CD4-positive, CD25-positive, alpha-beta regulatory T cell (primary cell): Measurements from ENCODE around the gene DOP1B. TPM values are rescaled to one million over a fixed set of nuclear protein-coding genes. Genes with fewer than 3 reads are reported as not detected.
"Not testable (repeated sequence)": the region's sequence is repeated elsewhere in the genome, so short reads cannot be mapped to it uniquely, and the experiment has no call there.

ENCODE experiments used
- ATAC-seq, 2 donors: fragments of 150-1000 bp; cut with Tn5 transposase; one replicate each; pipeline ENCODE4 v1.10.0; 2021; ENCODE audit warnings: low read depth in 2 of 2, moderate number of reproducible peaks in 2 of 2, moderate library complexity in 1 of 2
- DNase-seq, 3 donors: peaks; one replicate each; pipeline versions ENCODE4 v3.0.0 to v3.0.0-alpha.2; 2012 to 2022; ENCODE audit warnings: mixed read lengths in 1 of 3
- H3K27ac ChIP-seq: one replicate; pipeline ENCODE4 v1.7.0; 2013; ENCODE audit warnings: mild to moderate bottlenecking, low read length; ENCODE audit not compliant: insufficient read depth, poor library complexity, severe bottlenecking
- H3K27me3 ChIP-seq: one replicate; pipeline ENCODE4 v1.7.0; 2013; ENCODE audit warnings: low read length; ENCODE audit not compliant: control insufficient read depth, insufficient read depth
- H3K36me3 ChIP-seq: one replicate; pipeline ENCODE4 v1.7.0; 2013; ENCODE audit warnings: mild to moderate bottlenecking, low read length, moderate library complexity; ENCODE audit not compliant: control insufficient read depth, insufficient read depth
- H3K4me1 ChIP-seq: 2 replicates; pipeline ENCODE4 v1.7.0; 2013; ENCODE audit warnings: mild to moderate bottlenecking, low read length; ENCODE audit not compliant: insufficient read depth, control insufficient read depth, poor library complexity, severe bottlenecking
- H3K4me3 ChIP-seq: one replicate; pipeline ENCODE4 v1.7.0; 2013; ENCODE audit warnings: low read depth, mild to moderate bottlenecking, low read length, moderate library complexity
- H3K9me3 ChIP-seq, 2 experiments: 1 replicate in 1 of 2; 2 replicates in 1 of 2; pipeline ENCODE4 v1.7.0; 2013; ENCODE audit warnings: low read length in 2 of 2, mild to moderate bottlenecking in 1 of 2, moderate library complexity in 1 of 2; ENCODE audit not compliant: control insufficient read depth in 2 of 2
- H3K27ac Mint-ChIP-seq, 3 donors: one replicate each; pipeline ENCODE4 v1.8.0; 2020 to 2022; ENCODE audit warnings: mild to moderate bottlenecking in 3 of 3, mixed read lengths in 3 of 3, moderate library complexity in 2 of 3
- H3K27me3 Mint-ChIP-seq: one replicate; pipeline ENCODE4 v1.8.0; 2022; ENCODE audit warnings: mild to moderate bottlenecking, mixed read lengths
- H3K36me3 Mint-ChIP-seq: one replicate; pipeline ENCODE4 v1.8.0; 2020; ENCODE audit warnings: mixed read lengths
- H3K4me1 Mint-ChIP-seq, 4 donors: one replicate each; pipeline ENCODE4 v1.8.0; 2020 to 2022; ENCODE audit warnings: mixed read lengths in 4 of 4, mild to moderate bottlenecking in 1 of 4
- H3K4me3 Mint-ChIP-seq, 4 donors: one replicate each; pipeline ENCODE4 v1.8.0; 2020 to 2022; ENCODE audit warnings: mild to moderate bottlenecking in 4 of 4, mixed read lengths in 4 of 4, moderate library complexity in 3 of 4
- H3K9me3 Mint-ChIP-seq, 7 donors: one replicate each; pipeline ENCODE4 v1.8.0; 2020 to 2022; ENCODE audit warnings: mixed read lengths in 7 of 7, mild to moderate bottlenecking in 3 of 7, moderate library complexity in 2 of 7
- polyA plus RNA-seq, 4 donors: library from polyadenylated mRNA; unstranded; fragments of 300-500 nt; fragmentation: Illumina TruSeq; gene quantifications; one replicate each; pipeline ENCODE4 v1.2.3, GENCODE V29; 2021
- total RNA-seq: library from RNA; stranded (reverse); gene quantifications from one replicate; pipeline ENCODE4 v1.2.3, GENCODE V29; 2022

DOP1B gene
- total and polyA plus RNA-seq, 5 donors from 2014 or later, result 3.5 to 34.6 (median 7.5) TPM

DNA sequence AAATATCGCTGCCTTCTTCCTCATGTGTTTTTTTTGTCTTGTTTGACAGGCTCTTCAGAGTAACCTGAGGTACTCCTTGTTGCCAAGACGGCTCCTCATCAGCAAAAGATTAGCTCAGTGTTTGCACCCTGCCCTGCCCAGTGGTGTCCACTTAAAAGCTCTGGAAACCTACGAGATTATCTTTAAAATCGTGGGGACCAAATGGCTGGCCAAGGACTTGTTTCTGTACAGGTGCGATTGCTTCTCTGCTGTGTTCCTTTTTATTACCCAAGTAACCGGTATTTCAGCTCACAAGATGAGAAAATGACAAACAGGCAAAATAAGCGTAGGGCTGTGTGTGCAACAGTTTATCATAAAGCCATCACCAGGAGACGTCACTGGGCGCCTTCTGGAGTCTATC, 42.4 kb downstream of the DOP1B start:
- no peaks in the 10 kb centered on the region for H3K9me3 Mint-ChIP-seq
- Histone ChIP-seq H3K4me1 (no peaks in the 10 kb centered on the region), H3K36me3 (peaks cover 13% of the 10 kb centered on the region), H3K27me3 (no peaks in the 10 kb centered on the region), H3K4me3 (no peak overlapping the region), H3K9me3 (no peaks in the 10 kb centered on the region), H3K27ac (no peak overlapping the region)
- H3K27ac Mint-ChIP-seq, result peak overlapping the region in 1 of 3 donors; percentile 44
- no peaks in the 10 kb centered on the region for H3K27me3 Mint-ChIP-seq
- DNase-seq, result no peak
- ATAC-seq, result no peak
- peaks cover 29% of the 10 kb centered on the region for H3K36me3 Mint-ChIP-seq
- peaks cover 0 to 6% (median 1%) of the 10 kb centered on the region in 4 donors for H3K4me1 Mint-ChIP-seq
- H3K4me3 Mint-ChIP-seq, result no peak overlapping the region

DNA sequence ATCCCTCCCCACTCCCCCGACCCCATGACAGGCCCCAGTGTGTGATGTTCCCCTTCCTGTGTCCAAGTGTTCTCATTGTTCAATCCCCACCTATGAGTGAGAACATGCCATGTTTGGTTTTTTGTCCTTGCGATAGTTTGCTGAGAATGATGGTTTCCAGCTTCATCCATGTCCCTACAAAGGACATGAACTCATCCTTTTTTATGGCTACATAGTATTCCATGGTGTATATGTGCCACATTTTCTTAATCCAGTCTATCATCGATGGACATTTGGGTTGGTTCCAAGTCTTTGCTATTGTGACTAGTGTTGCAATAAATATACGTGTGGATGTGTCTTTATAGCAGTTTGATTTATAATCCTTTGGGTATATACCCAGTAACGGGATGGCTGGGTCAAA, 43.0 kb downstream of the DOP1B start:
- H3K36me3 ChIP-seq, result peaks cover 13% of the 10 kb centered on the region
- H3K27me3 Mint-ChIP-seq, H3K27me3 ChIP-seq, H3K9me3 ChIP-seq, H3K4me1 ChIP-seq, H3K4me3 Mint-ChIP-seq, H3K4me1 Mint-ChIP-seq, DNase-seq, H3K27ac ChIP-seq, H3K9me3 Mint-ChIP-seq, H3K4me3 ChIP-seq, ATAC-seq: not testable (repeated sequence)
- Mint-ChIP-seq H3K36me3 (peaks cover 29% of the 10 kb centered on the region), H3K27ac (peak overlapping the region in 1 of 3 donors; percentile 77)

DNA sequence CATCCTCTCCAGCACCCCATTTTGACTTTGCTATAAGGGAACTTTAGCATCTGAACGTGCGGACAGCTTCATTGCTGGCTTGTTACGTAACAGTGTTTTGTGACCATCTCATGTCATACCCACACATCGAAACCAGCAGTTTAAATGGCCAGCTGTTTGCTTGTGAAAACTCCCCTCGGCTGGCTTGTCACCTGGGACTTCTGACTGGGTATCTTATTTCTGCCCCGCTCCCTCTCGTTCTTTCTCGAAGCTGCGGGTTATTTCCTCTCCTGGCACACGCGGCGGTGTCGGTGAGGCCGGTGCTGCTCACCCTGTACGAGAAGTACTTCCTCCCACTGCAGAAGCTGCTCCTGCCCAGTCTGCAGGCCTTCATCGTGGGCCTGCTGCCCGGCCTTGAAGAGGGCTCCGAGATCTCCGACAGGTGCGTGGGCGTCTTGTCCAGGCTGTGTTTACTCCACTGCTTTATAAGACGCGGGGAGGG, 43.5 kb downstream of the DOP1B start:
- no peak for ATAC-seq
- Mint-ChIP-seq H3K36me3 (peaks cover 33% of the 10 kb centered on the region), H3K27ac (no peak overlapping the region), H3K9me3 (no peaks in the 10 kb centered on the region), H3K4me1 (peaks cover 0 to 6% (median 1%) of the 10 kb centered on the region in 4 donors), H3K4me3 (no peak overlapping the region), H3K27me3 (no peaks in the 10 kb centered on the region)
- Histone ChIP-seq H3K4me3 (no peak overlapping the region), H3K27me3 (no peaks in the 10 kb centered on the region), H3K4me1 (no peaks in the 10 kb centered on the region), H3K36me3 (peaks cover 13% of the 10 kb centered on the region), H3K27ac (no peak overlapping the region), H3K9me3 (no peaks in the 10 kb centered on the region)
- no peak for DNase-seq

DNA sequence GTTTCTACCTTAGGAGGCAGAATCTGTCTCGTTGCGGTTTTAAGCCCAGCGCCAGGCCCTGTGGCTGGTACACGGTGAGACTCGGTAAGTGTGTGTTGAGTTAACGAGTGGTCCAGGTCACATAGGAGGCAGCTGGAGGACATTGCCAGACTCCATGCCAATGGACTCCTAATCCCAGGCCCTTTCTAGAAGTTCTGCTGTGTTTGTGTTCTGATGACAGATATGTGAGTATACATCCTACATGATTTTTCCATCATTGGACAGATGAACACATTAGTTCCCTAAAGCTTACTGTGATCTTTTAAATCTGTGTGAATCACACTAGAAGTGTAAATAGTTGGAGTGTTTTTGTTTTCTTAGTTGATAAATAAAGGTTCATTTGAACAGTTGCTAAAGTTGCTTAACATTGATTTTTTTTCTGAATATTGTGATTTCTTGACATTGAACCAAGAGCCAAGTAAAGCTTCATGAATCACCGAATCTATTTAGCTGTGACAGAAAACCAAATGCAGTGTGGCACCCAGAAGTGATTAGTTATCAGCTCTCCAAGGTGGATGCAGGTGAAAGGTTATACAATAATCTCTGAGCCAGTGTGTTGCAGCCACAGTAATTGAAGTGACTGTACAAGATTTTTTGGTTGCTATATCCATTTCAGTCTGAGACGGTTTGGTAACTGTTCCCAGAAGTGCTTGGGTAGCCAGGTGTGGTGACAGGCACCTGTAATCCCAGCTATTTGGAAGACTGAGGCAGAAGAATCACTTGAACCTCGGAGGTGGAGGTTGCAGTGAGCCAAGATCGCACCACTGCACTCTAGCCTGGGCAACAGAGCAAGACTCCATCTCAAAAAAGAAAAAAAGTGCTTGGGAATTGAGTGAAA, 46.3 kb downstream of the DOP1B start:
- H3K36me3 Mint-ChIP-seq, result peaks cover 29% of the 10 kb centered on the region

DNA sequence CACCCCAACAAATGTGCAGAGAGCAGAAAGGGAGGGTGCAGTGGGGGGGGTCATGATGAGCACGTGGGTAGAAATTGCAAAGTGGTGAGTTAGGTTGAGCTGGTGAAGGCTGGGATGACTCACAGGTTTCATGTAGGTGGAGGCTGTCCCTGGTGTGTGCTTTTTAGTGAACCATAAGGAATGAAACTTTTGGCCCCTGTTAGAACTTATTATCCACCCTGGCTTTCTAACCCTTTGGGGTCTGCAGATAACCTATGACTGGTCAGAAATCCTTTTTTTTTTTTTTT, 46.9 kb downstream of the DOP1B start:
- Mint-ChIP-seq H3K36me3 (peaks cover 27% of the 10 kb centered on the region), H3K4me3 (no peak overlapping the region), H3K27me3 (no peaks in the 10 kb centered on the region), H3K27ac (peak overlapping the region in 1 of 3 donors; percentile 72), H3K4me1 (peaks cover 0 to 3% (median 0%) of the 10 kb centered on the region in 4 donors), H3K9me3 (no peaks in the 10 kb centered on the region)
- Histone ChIP-seq H3K4me1 (no peaks in the 10 kb centered on the region), H3K9me3 (no peaks in the 10 kb centered on the region), H3K27me3 (no peaks in the 10 kb centered on the region), H3K4me3 (no peak overlapping the region), H3K27ac (no peak overlapping the region), H3K36me3 (peaks cover 13% of the 10 kb centered on the region)
- DNase-seq (peak in 1 of 3 donors; percentile 60), ATAC-seq (peak; percentile 59 to 61)

More for the DNA sequence above, 46.3 kb downstream of the DOP1B start:
- H3K9me3 ChIP-seq, result no peaks in the 10 kb centered on the region
- ATAC-seq, result no peak
- H3K36me3 ChIP-seq, result peaks cover 13% of the 10 kb centered on the region
- no peak for DNase-seq
- H3K27me3 ChIP-seq, result no peaks in the 10 kb centered on the region
- Mint-ChIP-seq H3K9me3 (no peaks in the 10 kb centered on the region), H3K4me3 (no peak overlapping the region), H3K27me3 (no peaks in the 10 kb centered on the region), H3K27ac (peak overlapping the region in 1 of 3 donors; percentile 72), H3K4me1 (peaks cover 0 to 3% (median under 1%) of the 10 kb centered on the region in 4 donors)
- H3K4me3 ChIP-seq, result no peak overlapping the region
- H3K4me1 ChIP-seq, result no peaks in the 10 kb centered on the region
- no peak overlapping the region for H3K27ac ChIP-seq

DNA sequence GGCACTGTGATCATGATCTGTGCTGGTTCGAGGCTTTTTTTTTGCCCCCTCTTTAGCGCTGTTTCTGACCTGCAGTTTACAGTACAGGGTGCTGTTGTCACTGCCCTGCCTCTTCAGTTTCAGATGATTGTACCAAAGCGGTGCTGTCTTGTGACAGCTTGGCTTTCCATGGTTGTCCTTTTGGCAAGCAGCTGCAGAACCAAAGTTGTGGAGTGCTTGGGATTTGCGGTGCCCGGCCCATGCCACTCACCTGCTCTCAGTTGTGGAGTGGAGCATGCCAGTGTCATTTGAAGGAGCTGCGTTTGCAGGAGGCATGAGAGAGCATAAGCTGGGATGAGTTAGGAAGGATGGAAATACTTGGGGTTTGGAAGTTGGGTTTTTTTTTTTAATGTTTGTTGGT, 48.4 kb downstream of the DOP1B start:
- ATAC-seq (no peak), DNase-seq (no peak)
- Mint-ChIP-seq H3K27me3 (no peaks in the 10 kb centered on the region), H3K9me3 (no peaks in the 10 kb centered on the region), H3K27ac (no peak overlapping the region), H3K4me1 (peaks cover 3 to 7% (median 5%) of the 10 kb centered on the region in 4 donors), H3K4me3 (no peak overlapping the region), H3K36me3 (peaks cover 23% of the 10 kb centered on the region)
- Histone ChIP-seq H3K4me3 (no peak overlapping the region), H3K4me1 (no peaks in the 10 kb centered on the region), H3K9me3 (no peaks in the 10 kb centered on the region), H3K27me3 (no peaks in the 10 kb centered on the region), H3K27ac (no peak overlapping the region), H3K36me3 (peaks cover 6% of the 10 kb centered on the region)

DNA sequence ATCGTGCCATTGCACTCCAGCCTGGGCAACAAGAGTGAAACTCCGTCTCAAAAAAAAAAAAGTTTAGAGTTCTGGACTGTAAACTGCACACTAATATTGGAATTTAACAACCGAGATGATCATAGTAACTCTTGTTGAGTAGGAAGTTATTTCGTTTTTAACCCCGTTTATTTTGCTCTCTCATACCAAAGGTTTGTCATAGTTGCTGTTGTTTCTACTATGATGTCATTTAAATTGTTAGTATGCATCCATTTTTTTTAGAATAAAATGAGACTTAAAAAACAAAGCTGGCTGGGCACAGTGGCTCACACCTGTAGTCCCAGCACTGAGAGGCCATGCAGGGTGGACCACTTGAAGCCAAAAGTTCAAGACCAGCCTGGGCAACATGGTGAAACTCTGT, 49.3 kb downstream of the DOP1B start:
- H3K27me3 ChIP-seq, result no peaks in the 10 kb centered on the region
- no peak overlapping the region for H3K27ac ChIP-seq
- H3K36me3 Mint-ChIP-seq, result peaks cover 23% of the 10 kb centered on the region
- H3K4me3 ChIP-seq, result no peak overlapping the region
- DNase-seq (no peak), ATAC-seq (no peak)
- H3K36me3 ChIP-seq, result peaks cover 6% of the 10 kb centered on the region
- no peak overlapping the region for H3K27ac Mint-ChIP-seq
- no peak overlapping the region for H3K4me3 Mint-ChIP-seq
- no peaks in the 10 kb centered on the region for H3K4me1 ChIP-seq
- H3K9me3 Mint-ChIP-seq, result no peaks in the 10 kb centered on the region
- no peaks in the 10 kb centered on the region for H3K27me3 Mint-ChIP-seq
- H3K9me3 ChIP-seq, result no peaks in the 10 kb centered on the region
- H3K4me1 Mint-ChIP-seq, result peaks cover 3 to 10% (median 6%) of the 10 kb centered on the region in 4 donors
